ENCODE measurements around the gene PMF1. TPM values are rescaled to one million over a fixed set of nuclear protein-coding genes. Genes with fewer than 3 reads are reported as not detected.
"Not testable (repeated sequence)": the region's sequence is repeated elsewhere in the genome, so short reads cannot be mapped to it uniquely, and the experiment has no call there.

Gene PMF1
- total RNA-seq, 1 experiment from 2014 or later = 50.2 TPM

- Histone ChIP-seq H3K4me1 (replicated peaks; ENCODE audit: insufficient read depth) (peaks cover 11% of the 10 kb centered on the region), H2AFZ (0 out of 2 replicates have a peak overlapping the region, but pooled peaks have one; percentile 14), H3K79me2 (ENCODE audit: low read depth) (peaks cover 13% of the 10 kb centered on the region)
- H3K27me3 ChIP-seq (ENCODE audit: insufficient read depth, low read depth); CTCF ChIA-PET; DNase-seq; H3K9me3 ChIP-seq (ENCODE audit: insufficient read depth, low read depth); H3K4me3 ChIP-seq; BruUV-seq (replicated peaks); POLR2A ChIA-PET (ENCODE audit: unreplicated experiment); intact Hi-C loops (cut with micrococcal nuclease; ENCODE audit: unreplicated experiment); H3K9me2 ChIP-seq (ENCODE audit: insufficient read depth); H3K4me2 ChIP-seq; H4K20me1 ChIP-seq (ENCODE audit: insufficient read depth); H3K36me3 ChIP-seq (ENCODE audit: low read depth); H3K27ac ChIP-seq; H3F3A ChIP-seq (ENCODE audit: insufficient read depth, low read depth): not testable (repeated sequence)
Measured at GRCh38 chr1:156190265-156190664, 22.5 kb upstream of the PMF1 start.

DNA sequence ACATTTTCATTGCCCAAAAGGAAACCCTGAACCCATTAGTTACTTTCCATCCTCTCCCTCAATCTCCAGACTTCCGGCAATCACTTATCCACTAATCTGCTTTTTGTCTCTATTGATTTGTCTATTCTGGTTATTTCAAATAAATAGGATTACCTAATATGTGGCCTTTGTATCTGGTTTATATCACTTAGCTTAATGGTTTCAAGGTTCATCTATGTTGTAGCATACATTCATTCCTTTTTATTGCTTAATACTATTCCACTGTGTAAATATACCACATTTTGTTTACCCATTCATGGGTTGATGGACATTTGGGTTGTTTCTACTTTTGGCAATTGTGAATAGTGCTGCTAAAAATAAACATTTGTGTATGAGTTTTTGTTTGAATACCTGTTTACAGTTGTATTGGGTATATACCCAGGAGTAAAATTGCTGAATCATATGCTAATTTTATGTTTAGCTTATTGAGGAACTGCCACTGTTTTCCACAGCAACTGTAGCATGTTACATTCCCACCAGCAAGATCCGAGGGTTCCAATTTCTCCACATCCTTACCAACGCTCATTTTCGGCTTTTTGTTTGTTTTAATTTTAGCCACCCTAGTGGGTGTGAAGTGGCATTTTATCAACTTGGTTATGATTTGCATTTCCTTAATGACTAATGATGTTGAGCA, 21.4 kb upstream of the PMF1 start:
- H3K36me3 ChIP-seq (ENCODE audit: low read depth) = no peaks in the 10 kb centered on the region
- H3K4me1 ChIP-seq (replicated peaks; ENCODE audit: insufficient read depth) = peaks cover 12% of the 10 kb centered on the region
- no peak overlapping the region for H3K4me2 ChIP-seq
- no peaks in the 10 kb centered on the region; the same call in 1 of the 2 replicates for H4K20me1 ChIP-seq (ENCODE audit: insufficient read depth)
- H3K27ac ChIP-seq = no peak overlapping the region
- H3K4me3 ChIP-seq = no peak overlapping the region
- H2AFZ ChIP-seq = no peak overlapping the region
- H3K9me2 ChIP-seq (ENCODE audit: insufficient read depth) = no peaks in the 10 kb centered on the region
- intact Hi-C loops (cut with micrococcal nuclease; ENCODE audit: unreplicated experiment) = no loop called here
- POLR2A ChIA-PET (ENCODE audit: unreplicated experiment) = no interaction called here
- CTCF ChIA-PET = no interaction called here
- BruUV-seq (replicated peaks) = no TSS peak
- 0 out of 2 replicates have a peak, but pooled peaks cover 7% of the 10 kb centered on the region for H3K9me3 ChIP-seq (ENCODE audit: insufficient read depth, low read depth)
- H3K27me3 ChIP-seq (ENCODE audit: insufficient read depth, low read depth) = no peaks in the 10 kb centered on the region
- H3F3A ChIP-seq (ENCODE audit: insufficient read depth, low read depth) = no peaks in the 10 kb centered on the region; the same call in 1 of the 2 replicates
- no peak for DNase-seq
- peaks cover 25% of the 10 kb centered on the region for H3K79me2 ChIP-seq (ENCODE audit: low read depth)
- no peak for TF ChIP-seq EZH2 (IDR thresholded peaks at IDR 0.05; ENCODE audit: low read depth)
- TF ChIP-seq, protein P1, sequence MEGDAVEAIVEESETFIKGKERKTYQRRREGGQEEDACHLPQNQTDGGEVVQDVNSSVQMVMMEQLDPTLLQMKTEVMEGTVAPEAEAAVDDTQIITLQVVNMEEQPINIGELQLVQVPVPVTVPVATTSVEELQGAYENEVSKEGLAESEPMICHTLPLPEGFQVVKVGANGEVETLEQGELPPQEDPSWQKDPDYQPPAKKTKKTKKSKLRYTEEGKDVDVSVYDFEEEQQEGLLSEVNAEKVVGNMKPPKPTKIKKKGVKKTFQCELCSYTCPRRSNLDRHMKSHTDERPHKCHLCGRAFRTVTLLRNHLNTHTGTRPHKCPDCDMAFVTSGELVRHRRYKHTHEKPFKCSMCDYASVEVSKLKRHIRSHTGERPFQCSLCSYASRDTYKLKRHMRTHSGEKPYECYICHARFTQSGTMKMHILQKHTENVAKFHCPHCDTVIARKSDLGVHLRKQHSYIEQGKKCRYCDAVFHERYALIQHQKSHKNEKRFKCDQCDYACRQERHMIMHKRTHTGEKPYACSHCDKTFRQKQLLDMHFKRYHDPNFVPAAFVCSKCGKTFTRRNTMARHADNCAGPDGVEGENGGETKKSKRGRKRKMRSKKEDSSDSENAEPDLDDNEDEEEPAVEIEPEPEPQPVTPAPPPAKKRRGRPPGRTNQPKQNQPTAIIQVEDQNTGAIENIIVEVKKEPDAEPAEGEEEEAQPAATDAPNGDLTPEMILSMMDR (conservative IDR thresholded peaks at IDR 0.05) = no peak

GRCh38 chr1:156193208-156193487, 19.7 kb upstream of the PMF1 start:
- Histone ChIP-seq H3F3A (ENCODE audit: insufficient read depth, low read depth) (no peaks in the 10 kb centered on the region; the same call in 1 of the 2 replicates), H2AFZ (peak overlapping the region; percentile 91), H3K4me3 (peak overlapping the region; percentile 95), H3K79me2 (ENCODE audit: low read depth) (peaks cover 40% of the 10 kb centered on the region), H3K4me1 (replicated peaks; ENCODE audit: insufficient read depth) (peaks cover 12% of the 10 kb centered on the region), H3K36me3 (ENCODE audit: low read depth) (no peaks in the 10 kb centered on the region), H3K27ac (peak overlapping the region; percentile 72), H4K20me1 (ENCODE audit: insufficient read depth) (no peaks in the 10 kb centered on the region; the same call in 1 of the 2 replicates), H3K4me2 (peak overlapping the region; percentile 76), H3K27me3 (ENCODE audit: insufficient read depth, low read depth) (no peaks in the 10 kb centered on the region), H3K9me2 (ENCODE audit: insufficient read depth) (no peaks in the 10 kb centered on the region), H3K9me3 (ENCODE audit: insufficient read depth, low read depth) (no peaks in the 10 kb centered on the region)
- BruUV-seq (replicated peaks) = no TSS peak
- TF ChIP-seq, protein P1 (conservative IDR thresholded peaks at IDR 0.05) = no peak
- no peak for TF ChIP-seq EZH2 (IDR thresholded peaks at IDR 0.05; ENCODE audit: low read depth)
- ChIA-PET POLR2A (ENCODE audit: unreplicated experiment) (no interaction called here), CTCF (no interaction called here)
- intact Hi-C loops (cut with micrococcal nuclease; ENCODE audit: unreplicated experiment) = no loop called here
- DNase-seq = no peak
